SK-N-SH treated with all-trans-retinoic acid at 6 μM for 48 hours (cell line): ENCODE results near the gene SMOC1.

ENCODE experiments used
- ATAC-seq: fragments of 200-7000 bp; cut with Tn5 transposase; 3 replicates; pipeline ENCODE4 v1.9.1; 2020; ENCODE audit warnings: mild to moderate bottlenecking, moderate library complexity
- ARNTL ChIP-seq: fragments of 450-650 bp; formaldehyde crosslinking; IDR thresholded peaks from 2 replicates; pipeline ENCODE4 v1.5.0; 2020; ENCODE audit warnings: low read depth, mild to moderate bottlenecking, moderate library complexity, borderline replicate concordance
- BACH2 ChIP-seq: fragments of 250-450 bp; sonication (Bioruptor Pico); IDR thresholded peaks from 2 replicates; pipeline ENCODE4 v1.9.0; 2021; ENCODE audit warnings: mild to moderate bottlenecking, borderline replicate concordance
- CREB5 ChIP-seq: fragments of 250-450 bp; sonication (Bioruptor Pico); IDR thresholded peaks from 2 replicates; pipeline ENCODE4 v1.5.1; 2020; ENCODE audit warnings: low read depth, mild to moderate bottlenecking, moderate library complexity
- CSRNP3 ChIP-seq: fragments of 250-450 bp; sonication (Bioruptor Pico); IDR thresholded peaks from 2 replicates; pipeline ENCODE4 v1.5.1; 2021; ENCODE audit warnings: mild to moderate bottlenecking, moderate library complexity
- ESRRG ChIP-seq: fragments of 250-450 bp; sonication (Bioruptor Pico); IDR thresholded peaks from 2 replicates; pipeline ENCODE4 v1.6.1; 2021; ENCODE audit warnings: mild to moderate bottlenecking
- GLIS3 ChIP-seq: fragments of 250-450 bp; sonication (Bioruptor Pico); IDR thresholded peaks from 2 replicates; pipeline ENCODE4 v1.5.0; 2020; ENCODE audit warnings: mild to moderate bottlenecking, moderate library complexity
- ISL1 ChIP-seq: fragments of 250-450 bp; sonication (Bioruptor Pico); IDR thresholded peaks from 2 replicates; pipeline ENCODE4 v2.1.2; 2022; ENCODE audit warnings: mild to moderate bottlenecking, moderate library complexity
- OSR1 ChIP-seq: fragments of 250-450 bp; sonication (Bioruptor Pico); IDR thresholded peaks from 2 replicates; pipeline ENCODE4 v1.8.0; 2022; ENCODE audit warnings: moderate library complexity, mild to moderate bottlenecking, inconsistent platforms
- PATZ1 ChIP-seq: fragments of 250-450 bp; sonication (Bioruptor Pico); IDR thresholded peaks from 2 replicates; pipeline ENCODE4 v1.8.0; 2020; ENCODE audit warnings: mild to moderate bottlenecking, moderate library complexity, borderline replicate concordance
- PPARA ChIP-seq: fragments of 250-450 bp; sonication (Bioruptor Pico); IDR thresholded peaks from 2 replicates; pipeline ENCODE4 v1.5.0; 2020; ENCODE audit warnings: mild to moderate bottlenecking, borderline replicate concordance
- RARB ChIP-seq: fragments of 250-450 bp; sonication (Bioruptor Pico); IDR thresholded peaks from 2 replicates; pipeline ENCODE4 v1.8.0; 2021; ENCODE audit warnings: mild to moderate bottlenecking, moderate library complexity
- SNAI2 ChIP-seq: fragments of 250-450 bp; sonication (Bioruptor Pico); IDR thresholded peaks from 2 replicates; pipeline ENCODE4 v1.5.0; 2020; ENCODE audit warnings: mild to moderate bottlenecking, moderate library complexity
- TCF4 ChIP-seq: fragments of 250-450 bp; sonication (Bioruptor Pico); IDR thresholded peaks from 2 replicates; pipeline ENCODE4 v1.8.0; 2021; ENCODE audit warnings: mild to moderate bottlenecking, moderate library complexity, borderline replicate concordance
- TOX ChIP-seq: fragments of 250-450 bp; sonication (Bioruptor Pico); IDR thresholded peaks from 2 replicates; pipeline ENCODE4 v1.8.0; 2021; ENCODE audit warnings: mild to moderate bottlenecking, moderate library complexity, borderline replicate concordance
- ZC3H10 ChIP-seq: fragments of 250-450 bp; sonication (Bioruptor Pico); IDR thresholded peaks from 2 replicates; pipeline ENCODE4 v1.5.1; 2021; ENCODE audit warnings: mild to moderate bottlenecking, moderate library complexity
- ZFP3 ChIP-seq: fragments of 250-450 bp; sonication (Bioruptor Pico); IDR thresholded peaks from 2 replicates; pipeline ENCODE4 v1.5.0; 2020; ENCODE audit warnings: mild to moderate bottlenecking, moderate library complexity
- ZFP30 ChIP-seq: fragments of 450-650 bp; formaldehyde crosslinking; IDR thresholded peaks from 2 replicates; pipeline ENCODE4 v1.5.0; 2022; ENCODE audit warnings: mild to moderate bottlenecking, moderate library complexity
- ZNF565 ChIP-seq: fragments of 450-650 bp; formaldehyde crosslinking; conservative IDR thresholded peaks from 2 replicates; pipeline ENCODE4 v1.5.0; 2020; ENCODE audit warnings: low read depth, mild to moderate bottlenecking, moderate library complexity
- ZNF70 ChIP-seq: fragments of 450-650 bp; formaldehyde crosslinking; IDR thresholded peaks from 2 replicates; pipeline ENCODE4 v1.5.0; 2020; ENCODE audit warnings: mild to moderate bottlenecking, moderate library complexity
- TF ChIP-seq, protein P1 (sequence below): fragments of 250-450 bp; sonication (Bioruptor Pico); IDR thresholded peaks from 2 replicates; pipeline ENCODE4 v1.5.0; 2020; ENCODE audit warnings: mild to moderate bottlenecking, moderate library complexity

Gene SMOC1

GRCh38 chr14:69887740-69888657 lies 8.8 kb downstream of the SMOC1 start:
- no peak for TF ChIP-seq ESRRG (CRISPR knock-in tag)
- TF ChIP-seq ZFP30: no peak
- TF ChIP-seq CREB5: no peak
- no peak for TF ChIP-seq ZNF70 (CRISPR knock-in tag)
- no peak for TF ChIP-seq SNAI2 (CRISPR knock-in tag)
- TF ChIP-seq ZNF565 (CRISPR knock-in tag): no peak
- no peak for TF ChIP-seq PATZ1
- no peak for TF ChIP-seq ISL1 (CRISPR knock-in tag)
- ATAC-seq: no peak

DNA sequence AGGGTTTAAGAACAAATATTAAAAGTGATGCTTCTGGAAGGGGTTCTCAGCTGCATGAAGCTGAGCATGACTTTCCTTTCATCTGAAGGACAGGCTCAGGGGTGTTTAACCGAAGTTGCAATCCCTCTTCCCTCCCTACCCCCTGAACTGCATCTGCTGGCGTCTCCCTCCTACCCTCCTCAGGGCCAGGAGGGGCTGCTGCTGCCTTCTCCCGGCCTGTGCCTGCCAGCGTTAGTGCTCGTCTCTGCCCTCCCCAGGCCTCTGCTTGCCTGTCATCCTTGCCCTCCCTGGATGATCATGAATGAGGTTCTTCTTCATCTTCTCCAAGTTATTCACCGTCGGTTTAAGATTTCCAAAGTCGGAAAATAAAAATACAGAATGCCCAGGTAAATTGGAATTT lies 12.2 kb downstream of the SMOC1 start:
- no peak for TF ChIP-seq PATZ1
- no peak for TF ChIP-seq ZC3H10 (CRISPR knock-in tag)
- no peak for TF ChIP-seq RARB (CRISPR knock-in tag)
- TF ChIP-seq, protein P1, sequence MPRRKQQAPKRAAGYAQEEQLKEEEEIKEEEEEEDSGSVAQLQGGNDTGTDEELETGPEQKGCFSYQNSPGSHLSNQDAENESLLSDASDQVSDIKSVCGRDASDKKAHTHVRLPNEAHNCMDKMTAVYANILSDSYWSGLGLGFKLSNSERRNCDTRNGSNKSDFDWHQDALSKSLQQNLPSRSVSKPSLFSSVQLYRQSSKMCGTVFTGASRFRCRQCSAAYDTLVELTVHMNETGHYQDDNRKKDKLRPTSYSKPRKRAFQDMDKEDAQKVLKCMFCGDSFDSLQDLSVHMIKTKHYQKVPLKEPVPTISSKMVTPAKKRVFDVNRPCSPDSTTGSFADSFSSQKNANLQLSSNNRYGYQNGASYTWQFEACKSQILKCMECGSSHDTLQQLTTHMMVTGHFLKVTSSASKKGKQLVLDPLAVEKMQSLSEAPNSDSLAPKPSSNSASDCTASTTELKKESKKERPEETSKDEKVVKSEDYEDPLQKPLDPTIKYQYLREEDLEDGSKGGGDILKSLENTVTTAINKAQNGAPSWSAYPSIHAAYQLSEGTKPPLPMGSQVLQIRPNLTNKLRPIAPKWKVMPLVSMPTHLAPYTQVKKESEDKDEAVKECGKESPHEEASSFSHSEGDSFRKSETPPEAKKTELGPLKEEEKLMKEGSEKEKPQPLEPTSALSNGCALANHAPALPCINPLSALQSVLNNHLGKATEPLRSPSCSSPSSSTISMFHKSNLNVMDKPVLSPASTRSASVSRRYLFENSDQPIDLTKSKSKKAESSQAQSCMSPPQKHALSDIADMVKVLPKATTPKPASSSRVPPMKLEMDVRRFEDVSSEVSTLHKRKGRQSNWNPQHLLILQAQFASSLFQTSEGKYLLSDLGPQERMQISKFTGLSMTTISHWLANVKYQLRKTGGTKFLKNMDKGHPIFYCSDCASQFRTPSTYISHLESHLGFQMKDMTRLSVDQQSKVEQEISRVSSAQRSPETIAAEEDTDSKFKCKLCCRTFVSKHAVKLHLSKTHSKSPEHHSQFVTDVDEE (CRISPR knock-in tag): no peak
- no peak for TF ChIP-seq TCF4
- TF ChIP-seq ESRRG (CRISPR knock-in tag): no peak
- no peak for TF ChIP-seq ZNF70 (CRISPR knock-in tag)
- ATAC-seq: no peak

DNA sequence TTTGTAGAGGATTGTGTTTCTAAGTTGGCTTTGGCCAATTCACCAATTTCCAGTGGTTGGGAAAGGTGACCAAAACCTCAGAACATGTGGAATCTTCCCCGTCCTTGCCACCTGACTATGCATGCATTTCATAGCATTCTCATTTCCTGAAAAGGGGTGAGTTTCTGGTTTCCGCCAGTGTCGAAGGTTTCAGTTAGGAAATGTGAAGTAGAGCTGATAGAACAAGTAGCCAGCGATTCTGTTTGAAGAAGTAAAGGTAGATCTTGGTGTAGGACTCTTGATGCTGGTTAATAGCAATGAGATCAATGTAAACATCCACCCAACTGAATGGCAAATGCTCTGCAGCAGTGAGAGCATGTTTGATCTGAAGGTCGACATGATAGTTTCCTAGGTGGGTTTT lies 15.9 kb downstream of the SMOC1 start:
- ATAC-seq: no peak
- TF ChIP-seq ESRRG (CRISPR knock-in tag) (no peak), GLIS3 (CRISPR knock-in tag) (no peak), BACH2 (CRISPR knock-in tag) (no peak), ARNTL (CRISPR knock-in tag) (no peak), CSRNP3 (CRISPR knock-in tag) (no peak), TOX (no peak), PPARA (CRISPR knock-in tag) (no peak), PATZ1 (no peak), CREB5 (no peak), OSR1 (CRISPR knock-in tag) (no peak), SNAI2 (CRISPR knock-in tag) (no peak), ZNF565 (CRISPR knock-in tag) (no peak), ZFP3 (CRISPR knock-in tag) (no peak), ZFP30 (no peak)
- TF ChIP-seq, protein P1 (CRISPR knock-in tag): no peak
